ENCODE results near the gene SLC26A9. TPM values are rescaled to one million over a fixed set of nuclear protein-coding genes. Genes with fewer than 3 reads are reported as not detected.

The SLC26A9 gene
- total RNA-seq, 1 experiment from 2014 or later: 1.0 TPM

DNA sequence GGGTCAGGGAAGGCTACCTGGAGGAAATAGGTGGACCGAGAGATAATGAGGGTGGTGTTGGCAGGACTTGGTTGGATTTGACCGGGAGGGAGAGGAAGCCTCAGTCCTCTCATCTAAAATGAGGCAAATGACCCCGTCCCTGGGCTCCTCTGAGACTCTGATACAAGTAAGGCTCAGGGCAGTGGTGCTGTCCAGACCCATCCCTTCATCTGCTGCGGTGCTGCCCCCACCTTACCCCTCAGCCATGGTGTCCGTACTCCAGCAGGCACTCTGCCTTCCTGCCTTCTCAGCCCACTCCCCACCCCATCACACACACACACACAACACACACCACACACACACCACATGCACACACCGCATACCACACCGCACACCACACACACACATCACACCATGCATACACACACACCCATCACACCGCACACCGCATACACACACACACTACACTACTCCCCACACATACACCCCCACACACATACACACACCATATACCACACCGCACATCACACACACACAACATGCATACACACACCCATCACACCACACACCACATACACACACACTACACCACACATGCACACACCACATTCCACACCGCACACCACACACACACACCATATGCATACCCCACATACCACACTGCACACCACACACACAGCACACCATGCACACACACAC, 29.4 kb upstream of the SLC26A9 start:
- H3K27me3 ChIP-seq (ENCODE audit: insufficient read depth, low read depth): no peaks in the 10 kb centered on the region
- H3K79me2 ChIP-seq (ENCODE audit: low read depth): no peaks in the 10 kb centered on the region
- H3K9me2 ChIP-seq (ENCODE audit: insufficient read depth): no peaks in the 10 kb centered on the region; the same call in 1 of the 2 replicates
- intact Hi-C loops (cut with micrococcal nuclease; ENCODE audit: unreplicated experiment): no loop called here
- DNase-seq: no peak
- CTCF ChIA-PET: interaction anchor here (0.6 to 1.3 kb wide), 2 partner anchors 14 to 54 kb away, joined by 3 to 5 read pairs; no protein-coding TSS in a partner anchor
- no TSS peak for BruUV-seq (replicated peaks)
- TF ChIP-seq, protein P1, sequence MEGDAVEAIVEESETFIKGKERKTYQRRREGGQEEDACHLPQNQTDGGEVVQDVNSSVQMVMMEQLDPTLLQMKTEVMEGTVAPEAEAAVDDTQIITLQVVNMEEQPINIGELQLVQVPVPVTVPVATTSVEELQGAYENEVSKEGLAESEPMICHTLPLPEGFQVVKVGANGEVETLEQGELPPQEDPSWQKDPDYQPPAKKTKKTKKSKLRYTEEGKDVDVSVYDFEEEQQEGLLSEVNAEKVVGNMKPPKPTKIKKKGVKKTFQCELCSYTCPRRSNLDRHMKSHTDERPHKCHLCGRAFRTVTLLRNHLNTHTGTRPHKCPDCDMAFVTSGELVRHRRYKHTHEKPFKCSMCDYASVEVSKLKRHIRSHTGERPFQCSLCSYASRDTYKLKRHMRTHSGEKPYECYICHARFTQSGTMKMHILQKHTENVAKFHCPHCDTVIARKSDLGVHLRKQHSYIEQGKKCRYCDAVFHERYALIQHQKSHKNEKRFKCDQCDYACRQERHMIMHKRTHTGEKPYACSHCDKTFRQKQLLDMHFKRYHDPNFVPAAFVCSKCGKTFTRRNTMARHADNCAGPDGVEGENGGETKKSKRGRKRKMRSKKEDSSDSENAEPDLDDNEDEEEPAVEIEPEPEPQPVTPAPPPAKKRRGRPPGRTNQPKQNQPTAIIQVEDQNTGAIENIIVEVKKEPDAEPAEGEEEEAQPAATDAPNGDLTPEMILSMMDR (conservative IDR thresholded peaks at IDR 0.05): no peak
- no peak for TF ChIP-seq EZH2 (IDR thresholded peaks at IDR 0.05; ENCODE audit: low read depth)
- no peak overlapping the region for H3K4me2 ChIP-seq
- no peaks in the 10 kb centered on the region for H3K36me3 ChIP-seq (ENCODE audit: low read depth)
- no peak overlapping the region for H2AFZ ChIP-seq
- peaks cover 68% of the 10 kb centered on the region for H3K4me1 ChIP-seq (replicated peaks; ENCODE audit: insufficient read depth)
- POLR2A ChIA-PET (ENCODE audit: unreplicated experiment): no interaction called here
- H4K20me1 ChIP-seq (ENCODE audit: insufficient read depth): no peaks in the 10 kb centered on the region
- H3F3A ChIP-seq (ENCODE audit: insufficient read depth, low read depth): peaks cover 56% of the 10 kb centered on the region
- H3K4me3 ChIP-seq: no peak overlapping the region
- H3K27ac ChIP-seq: no peak overlapping the region
- H3K9me3 ChIP-seq (ENCODE audit: insufficient read depth, low read depth): peaks cover 3% of the 10 kb centered on the region; the same call in 1 of the 2 replicates

DNA sequence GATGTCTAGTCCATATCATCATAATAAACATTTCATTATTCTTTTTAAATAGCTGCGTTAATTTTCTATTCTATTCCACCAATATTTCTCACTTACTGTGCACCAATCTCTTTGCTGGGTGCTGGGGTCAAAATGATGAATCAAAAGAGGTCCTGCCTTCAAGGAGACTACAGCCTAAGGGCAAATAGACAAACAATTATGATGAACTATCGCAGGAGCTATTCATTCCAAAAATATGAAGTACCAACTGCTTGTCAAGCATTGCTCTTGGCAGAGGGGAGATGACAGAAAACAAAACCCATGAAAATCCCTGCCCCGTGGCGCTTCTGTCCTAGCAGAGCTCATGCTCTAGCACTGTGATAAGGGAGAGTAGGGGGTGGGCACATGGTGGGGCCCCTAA, 28.8 kb upstream of the SLC26A9 start:
- no peak overlapping the region for H3K27ac ChIP-seq
- H3K79me2 ChIP-seq (ENCODE audit: low read depth): no peaks in the 10 kb centered on the region
- H4K20me1 ChIP-seq (ENCODE audit: insufficient read depth): no peaks in the 10 kb centered on the region
- CTCF ChIA-PET: interaction anchor here (0.6 to 1.3 kb wide), 2 partner anchors 14 to 54 kb away, joined by 3 to 5 read pairs; no protein-coding TSS in a partner anchor
- H3K4me3 ChIP-seq: no peak overlapping the region
- peaks cover 71% of the 10 kb centered on the region for H3K4me1 ChIP-seq (replicated peaks; ENCODE audit: insufficient read depth)
- intact Hi-C loops (cut with micrococcal nuclease; ENCODE audit: unreplicated experiment): no loop called here
- no peaks in the 10 kb centered on the region for H3K36me3 ChIP-seq (ENCODE audit: low read depth)
- DNase-seq: peak in 1 of 2 experiments; percentile 55
- peaks cover 56% of the 10 kb centered on the region for H3F3A ChIP-seq (ENCODE audit: insufficient read depth, low read depth)
- peaks cover 3% of the 10 kb centered on the region; the same call in 1 of the 2 replicates for H3K9me3 ChIP-seq (ENCODE audit: insufficient read depth, low read depth)
- H3K4me2 ChIP-seq: no peak overlapping the region
- no peak overlapping the region for H2AFZ ChIP-seq
- H3K27me3 ChIP-seq (ENCODE audit: insufficient read depth, low read depth): no peaks in the 10 kb centered on the region
- no peak for TF ChIP-seq EZH2 (IDR thresholded peaks at IDR 0.05; ENCODE audit: low read depth)
- TF ChIP-seq, protein P1 (conservative IDR thresholded peaks at IDR 0.05): no peak
- H3K9me2 ChIP-seq (ENCODE audit: insufficient read depth): no peaks in the 10 kb centered on the region; the same call in 1 of the 2 replicates
- POLR2A ChIA-PET (ENCODE audit: unreplicated experiment): interaction anchor here (0.6 kb wide), 1 partner anchor 19 kb away, joined by 5 read pairs; no protein-coding TSS in a partner anchor
- no TSS peak for BruUV-seq (replicated peaks)

DNA sequence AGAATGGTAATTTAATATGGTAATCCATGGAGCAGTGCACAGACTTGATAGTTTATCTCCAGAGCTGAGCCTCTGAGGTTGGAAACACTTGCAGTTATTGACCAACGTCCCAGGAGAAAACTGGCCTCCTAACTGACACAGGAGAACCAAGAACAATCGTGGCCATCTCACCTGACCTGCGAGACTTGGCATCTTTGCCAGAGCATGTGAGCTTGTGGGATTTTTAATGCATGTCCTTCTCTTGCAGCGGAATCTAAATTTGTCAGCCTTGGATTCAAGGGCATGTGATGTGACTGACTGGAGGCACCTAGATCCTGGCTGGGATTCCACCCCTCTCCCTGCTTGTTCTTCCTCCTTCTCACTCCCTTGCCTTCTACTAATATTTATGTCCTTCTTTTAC, 27.8 kb upstream of the SLC26A9 start:
- no peaks in the 10 kb centered on the region for H4K20me1 ChIP-seq (ENCODE audit: insufficient read depth)
- H3K4me2 ChIP-seq: no peak overlapping the region
- no peak overlapping the region for H3K4me3 ChIP-seq
- H2AFZ ChIP-seq: no peak overlapping the region
- no peaks in the 10 kb centered on the region; the same call in 1 of the 2 replicates for H3K9me2 ChIP-seq (ENCODE audit: insufficient read depth)
- TF ChIP-seq, protein P1 (conservative IDR thresholded peaks at IDR 0.05): no peak
- no peak for TF ChIP-seq EZH2 (IDR thresholded peaks at IDR 0.05; ENCODE audit: low read depth)
- BruUV-seq (replicated peaks): no TSS peak
- peak overlapping the region; percentile 25; the same call in 1 of the 2 replicates for H3K27ac ChIP-seq
- H3K27me3 ChIP-seq (ENCODE audit: insufficient read depth, low read depth): no peaks in the 10 kb centered on the region
- intact Hi-C loops (cut with micrococcal nuclease; ENCODE audit: unreplicated experiment): no loop called here
- H3K9me3 ChIP-seq (ENCODE audit: insufficient read depth, low read depth): peaks cover 3% of the 10 kb centered on the region; the same call in 1 of the 2 replicates
- H3K4me1 ChIP-seq (replicated peaks; ENCODE audit: insufficient read depth): peaks cover 62% of the 10 kb centered on the region
- ChIA-PET POLR2A (ENCODE audit: unreplicated experiment) (no interaction called here), CTCF (interaction anchor here (0.7 to 1.3 kb wide), 3 partner anchors 52 to 53 kb away, joined by 3 to 5 read pairs (median 4); no protein-coding TSS in a partner anchor)
- H3K36me3 ChIP-seq (ENCODE audit: low read depth): no peaks in the 10 kb centered on the region
- no peaks in the 10 kb centered on the region for H3K79me2 ChIP-seq (ENCODE audit: low read depth)
- peaks cover 56% of the 10 kb centered on the region for H3F3A ChIP-seq (ENCODE audit: insufficient read depth, low read depth)
- DNase-seq: no peak
